Body of pancreas (tissue), 4 donors: ENCODE measurements around the gene ABCB11. TPM values are rescaled to one million over a fixed set of nuclear protein-coding genes. Genes with fewer than 3 reads are reported as not detected.

Experiments used
- ATAC-seq: fragments of 150-250 bp; one replicate; pipeline ENCODE4 v1.9.1; 2016
- DNase-seq, 4 donors: peaks; one replicate each; pipeline ENCODE4 v3.0.0-alpha.2; 2019
- H3K27ac ChIP-seq, 4 donors: fragments of 200-600 bp; sonication (generic); 1 replicate in 3 of 4; 2 replicates in 1 of 4; pipeline versions ENCODE4 v1.5.1 to v1.6.1; 2016 to 2019; ENCODE audit warnings: mild to moderate bottlenecking in 1 of 4, mixed read lengths in 1 of 4, moderate library complexity in 1 of 4
- H3K27me3 ChIP-seq, 2 donors: fragments of 200-600 bp; sonication (generic); one replicate each; pipeline ENCODE4 v1.6.0; 2016; ENCODE audit warnings: mild to moderate bottlenecking in 1 of 2
- H3K36me3 ChIP-seq, 2 donors: fragments of 200-600 bp; sonication (generic); replicated peaks in 1 of 2; 2 replicates each; pipeline ENCODE4 v1.5.1; 2016; ENCODE audit warnings: low read depth in 2 of 2; ENCODE audit not compliant: insufficient read depth in 1 of 2
- H3K4me1 ChIP-seq: fragments of 200-600 bp; sonication (generic); one replicate; pipeline ENCODE4 v1.6.0; 2016
- H3K4me3 ChIP-seq, 2 donors: fragments of 200-600 bp; sonication (generic); 1 replicate in 1 of 2; 2 replicates in 1 of 2; pipeline ENCODE4 v1.5.1; 2016 to 2019
- H3K9me3 ChIP-seq, 3 donors: fragments of 200-600 bp; sonication (generic); 1 replicate in 2 of 3; 2 replicates in 1 of 3; pipeline ENCODE4 v1.5.1; 2016
- POLR2A ChIP-seq, 3 donors: fragments of 450-650 bp; IDR thresholded peaks; one replicate each; pipeline ENCODE4 v1.6.1; 2016; ENCODE audit warnings: antibody characterized with exemption in 3 of 3, mild to moderate bottlenecking in 2 of 3
- WGBS, 2 donors: methylation state at CpG; one replicate each; pipeline ENCODE4 v1.1.5; 2017; 5-methylcytosine and 5-hydroxymethylcytosine counted together
- intact Hi-C: fragments of 100-400 bp; cut with DNase I; formaldehyde crosslinking; loops from one replicate; pipeline ENCODE4 v1.15.1; 2023
- total RNA-seq, 2 donors: library from RNA; depleted of rRNA; stranded (reverse); fragments of >200 nt; gene quantifications; one replicate each; pipeline ENCODE4 v1.1.0, GENCODE V29; 2016
- TF ChIP-seq, protein P1 (sequence below), 7 experiments: fragments of 450-650 bp in 4 of 7; fragments of 200-600 bp in 3 of 7; sonication (generic) in 3 of 7; IDR thresholded peaks; one replicate each; pipeline ENCODE4 v1.5.1; 2016 to 2019; ENCODE audit warnings: antibody characterized with exemption in 7 of 7

ABCB11 gene
- total RNA-seq, 2 donors from 2014 or later: 0.33 TPM; not detected in 1

DNA sequence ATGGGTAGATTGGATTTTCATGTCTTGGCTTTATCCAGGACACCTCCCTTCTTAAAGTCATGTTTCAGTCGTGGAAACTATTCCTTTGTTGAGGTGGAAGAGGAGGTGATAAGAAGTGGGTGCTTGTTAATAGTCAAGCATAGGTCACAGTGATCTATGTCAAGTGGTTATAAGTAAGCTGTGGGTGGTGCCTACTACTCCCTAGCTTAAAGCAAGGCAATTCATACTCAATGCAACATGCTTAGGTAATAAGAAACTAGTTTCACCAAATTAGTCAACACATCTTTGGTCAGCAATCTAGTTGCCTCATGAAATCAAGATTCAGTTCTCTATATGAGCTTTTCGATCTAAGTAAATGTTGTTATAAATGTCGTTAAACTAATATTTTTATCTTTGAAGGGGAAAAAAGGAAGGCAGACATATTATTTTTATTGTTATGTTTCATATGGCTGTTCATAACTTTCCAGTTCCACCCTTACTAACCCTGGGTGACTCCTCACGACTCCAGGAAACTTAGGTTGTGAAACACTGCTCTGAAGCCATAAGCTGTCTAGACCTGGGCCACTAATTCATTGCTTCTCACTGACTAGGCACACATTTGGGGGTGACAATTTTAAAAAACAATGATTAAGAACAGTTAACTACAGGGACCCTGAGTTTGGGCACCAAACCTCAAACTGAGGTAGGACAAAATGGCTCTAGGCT, 5.8 kb upstream of the ABCB11 start:
- TF ChIP-seq, protein P1, sequence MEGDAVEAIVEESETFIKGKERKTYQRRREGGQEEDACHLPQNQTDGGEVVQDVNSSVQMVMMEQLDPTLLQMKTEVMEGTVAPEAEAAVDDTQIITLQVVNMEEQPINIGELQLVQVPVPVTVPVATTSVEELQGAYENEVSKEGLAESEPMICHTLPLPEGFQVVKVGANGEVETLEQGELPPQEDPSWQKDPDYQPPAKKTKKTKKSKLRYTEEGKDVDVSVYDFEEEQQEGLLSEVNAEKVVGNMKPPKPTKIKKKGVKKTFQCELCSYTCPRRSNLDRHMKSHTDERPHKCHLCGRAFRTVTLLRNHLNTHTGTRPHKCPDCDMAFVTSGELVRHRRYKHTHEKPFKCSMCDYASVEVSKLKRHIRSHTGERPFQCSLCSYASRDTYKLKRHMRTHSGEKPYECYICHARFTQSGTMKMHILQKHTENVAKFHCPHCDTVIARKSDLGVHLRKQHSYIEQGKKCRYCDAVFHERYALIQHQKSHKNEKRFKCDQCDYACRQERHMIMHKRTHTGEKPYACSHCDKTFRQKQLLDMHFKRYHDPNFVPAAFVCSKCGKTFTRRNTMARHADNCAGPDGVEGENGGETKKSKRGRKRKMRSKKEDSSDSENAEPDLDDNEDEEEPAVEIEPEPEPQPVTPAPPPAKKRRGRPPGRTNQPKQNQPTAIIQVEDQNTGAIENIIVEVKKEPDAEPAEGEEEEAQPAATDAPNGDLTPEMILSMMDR (IDR thresholded peaks at IDR 0.05): no peak
- WGBS, 2 donors: 61 to 63% methylated on average over 4 of the region's 4 CpGs
- no peak for DNase-seq
- H3K4me3 ChIP-seq: no peak overlapping the region
- H3K4me1 ChIP-seq: no peaks in the 10 kb centered on the region
- H3K36me3 ChIP-seq: no peaks in the 10 kb centered on the region
- no peak overlapping the region for H3K27ac ChIP-seq
- no peak for ATAC-seq
- intact Hi-C loops: no loop called here
- H3K9me3 ChIP-seq: no peaks in the 10 kb centered on the region
- H3K27me3 ChIP-seq: no peaks in the 10 kb centered on the region

DNA sequence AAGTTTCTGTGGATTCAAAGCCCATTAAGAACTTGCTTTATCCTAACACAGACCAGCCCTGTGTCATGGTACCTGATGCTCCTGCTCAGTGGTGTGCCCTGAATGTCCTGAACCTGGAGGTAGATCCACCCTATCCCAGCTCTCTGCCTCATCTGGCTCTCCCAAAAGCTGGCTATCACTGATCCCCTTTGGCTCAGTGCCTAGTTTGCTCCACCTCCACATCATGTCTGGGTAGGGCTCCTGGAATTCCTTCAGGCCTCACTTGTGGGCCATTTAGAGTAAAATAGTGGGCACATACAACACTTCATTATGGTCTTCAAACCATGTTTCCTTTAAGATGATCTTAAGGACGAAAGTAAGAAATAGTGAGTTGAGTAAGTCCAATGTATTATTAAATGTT, 4.8 kb upstream of the ABCB11 start:
- TF ChIP-seq POLR2A (IDR thresholded peaks at IDR 0.05): no peak
- TF ChIP-seq, protein P1 (IDR thresholded peaks at IDR 0.05): no peak
- Histone ChIP-seq H3K4me1 (no peaks in the 10 kb centered on the region), H3K4me3 (no peak overlapping the region), H3K27me3 (no peaks in the 10 kb centered on the region), H3K9me3 (no peaks in the 10 kb centered on the region), H3K36me3 (no peaks in the 10 kb centered on the region), H3K27ac (no peak overlapping the region)
- DNase-seq: no peak
- no peak for ATAC-seq
- intact Hi-C loops: no loop called here
- 55 to 62% methylated on average over 1 of the region's 1 CpG for WGBS, 2 donors

DNA sequence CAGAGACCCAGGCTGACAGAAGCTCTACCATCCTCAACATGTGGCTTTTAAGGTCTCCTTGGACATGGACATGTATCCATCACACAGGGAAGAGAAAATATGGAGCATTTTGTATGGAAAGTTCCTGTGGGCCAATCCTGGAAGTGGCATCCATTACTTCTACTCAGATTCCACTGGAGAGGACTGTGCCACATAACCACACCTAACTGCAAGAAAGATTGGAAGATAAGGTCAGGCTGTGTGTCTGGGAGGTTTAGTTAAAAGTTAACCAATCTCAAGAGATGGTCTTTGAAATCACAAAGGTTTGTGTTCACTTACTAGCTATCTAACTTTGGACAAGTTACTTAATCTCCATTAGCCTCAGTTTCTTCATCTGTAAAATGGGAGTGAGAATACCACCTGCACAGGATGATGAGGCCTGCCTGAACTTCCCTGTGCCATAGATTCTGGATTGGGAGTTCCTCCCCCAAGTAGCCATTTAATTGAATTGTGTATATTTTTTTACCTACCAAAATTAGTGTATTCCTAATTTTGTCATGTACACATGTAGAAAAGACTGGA, 3.9 kb upstream of the ABCB11 start:
- ATAC-seq (no peak), DNase-seq (no peak)
- no peaks in the 10 kb centered on the region for H3K36me3 ChIP-seq
- intact Hi-C loops: no loop called here
- no peak overlapping the region for H3K27ac ChIP-seq
- H3K9me3 ChIP-seq: no peaks in the 10 kb centered on the region
- H3K27me3 ChIP-seq: no peaks in the 10 kb centered on the region
- H3K4me3 ChIP-seq: no peak overlapping the region
- TF ChIP-seq POLR2A (IDR thresholded peaks at IDR 0.05): no peak
- TF ChIP-seq, protein P1 (IDR thresholded peaks at IDR 0.05): no peak
- H3K4me1 ChIP-seq: no peaks in the 10 kb centered on the region

DNA sequence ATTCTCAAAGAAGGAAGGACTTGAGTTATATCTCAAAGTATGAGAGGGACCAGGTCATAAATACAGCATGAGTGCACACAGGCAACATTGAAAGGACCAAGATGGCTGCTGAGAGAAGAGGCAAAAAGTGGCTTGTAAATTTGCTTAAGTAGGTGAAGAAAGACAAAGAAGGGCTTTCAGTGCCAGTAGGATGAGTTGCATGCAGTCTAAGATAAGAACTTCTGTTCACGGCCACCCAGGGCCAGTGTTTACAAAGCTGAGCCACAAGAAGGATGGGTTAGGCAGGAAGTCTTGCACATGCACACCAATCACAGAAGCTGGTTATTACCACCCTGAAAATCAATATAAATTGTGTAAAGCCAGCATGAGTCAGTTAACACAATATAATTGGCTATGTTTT, 3.1 kb upstream of the ABCB11 start:
- intact Hi-C loops: no loop called here
- ATAC-seq (no peak), DNase-seq (no peak)
- Histone ChIP-seq H3K4me1 (no peaks in the 10 kb centered on the region), H3K9me3 (no peaks in the 10 kb centered on the region), H3K36me3 (no peaks in the 10 kb centered on the region), H3K27ac (no peak overlapping the region), H3K27me3 (no peaks in the 10 kb centered on the region), H3K4me3 (no peak overlapping the region)
- 38 to 41% methylated on average over 1 of the region's 1 CpG for WGBS, 2 donors
- no peak for TF ChIP-seq POLR2A (IDR thresholded peaks at IDR 0.05)
- TF ChIP-seq, protein P1 (IDR thresholded peaks at IDR 0.05): no peak

DNA sequence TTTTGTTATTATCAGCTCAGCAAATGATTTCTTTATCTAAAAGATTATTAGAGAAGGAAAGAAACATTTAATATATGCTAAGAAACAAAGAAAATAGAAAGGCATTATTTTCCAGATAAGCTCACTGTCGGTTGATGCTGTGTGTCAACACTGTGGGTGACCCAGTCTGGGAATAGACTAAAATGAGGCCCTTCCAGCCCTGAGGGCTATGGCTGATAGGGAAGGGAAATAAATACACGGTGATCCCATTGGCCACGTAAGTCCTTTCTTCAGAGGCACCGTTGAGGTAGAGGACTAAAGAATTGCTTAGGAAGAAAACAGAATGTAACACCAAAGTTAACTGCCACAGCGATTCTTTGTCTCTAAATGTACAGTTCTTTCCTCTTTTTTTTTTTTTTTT, 1.8 kb downstream of the ABCB11 start:
- Histone ChIP-seq H3K4me1 (no peaks in the 10 kb centered on the region), H3K27ac (no peak overlapping the region), H3K9me3 (no peaks in the 10 kb centered on the region), H3K36me3 (no peaks in the 10 kb centered on the region), H3K4me3 (no peak overlapping the region), H3K27me3 (no peaks in the 10 kb centered on the region)
- DNase-seq (no peak), ATAC-seq (no peak)
- no peak for TF ChIP-seq POLR2A (IDR thresholded peaks at IDR 0.05)
- TF ChIP-seq, protein P1 (IDR thresholded peaks at IDR 0.05): no peak
- intact Hi-C loops: no loop called here
- 62 to 63% methylated on average over 5 of the region's 5 CpGs for WGBS, 2 donors
